Skin of body (tissue), 2 donors: Measurements from ENCODE around the gene CSNK1D. TPM values are rescaled to one million over a fixed set of nuclear protein-coding genes. Genes with fewer than 3 reads are reported as not detected.
"Not testable (repeated sequence)": the region's sequence is repeated elsewhere in the genome, so short reads cannot be mapped to it uniquely, and the experiment has no call there.

Experiments used
- DNase-seq: peaks from one replicate; lab custom pipeline; 2025; lab: John Stamatoyannopoulos, UW
- total RNA-seq: library from RNA; depleted of rRNA; stranded (reverse); fragments of >200 nt; gene quantifications from one replicate; pipeline ENCODE4 v1.2.3, GENCODE V29; 2014

Gene CSNK1D
- total RNA-seq, 1 donor from 2014 or later, result 40.5 TPM

GRCh38 chr17:82195675-82196672 is 77.5 kb downstream of the CSNK1D start:
- no peak for DNase-seq

- no peak for DNase-seq
Observed at GRCh38 chr17:82194765-82195164, 78.7 kb downstream of the CSNK1D start.

- no peak for DNase-seq
Observed at GRCh38 chr17:82193520-82194220, 79.8 kb downstream of the CSNK1D start.

GRCh38 chr17:82193050-82193449 is 80.5 kb downstream of the CSNK1D start:
- DNase-seq, result not testable (repeated sequence)

Other genes starting within 250 kb of the CSNK1D start
- 15.6 TPM for gene RAC3, start 242.0 kb downstream of the CSNK1D start, total RNA-seq
- 33.4 TPM for gene DCXR, start 236.0 kb downstream of the CSNK1D start, total RNA-seq
- gene RFNG, start 221.9 kb downstream of the CSNK1D start, total RNA-seq, result 19.3 TPM
- 35.5 TPM for gene GPS1, start 221.8 kb downstream of the CSNK1D start, total RNA-seq
- 35.7 TPM for gene DUS1L, start 207.9 kb downstream of the CSNK1D start, total RNA-seq
- 262 TPM for gene FASN, start 175.5 kb downstream of the CSNK1D start, total RNA-seq
- gene CCDC57, start 60.9 kb downstream of the CSNK1D start, total RNA-seq, result 22.6 TPM
- gene SLC16A3, start 44.7 kb downstream of the CSNK1D start, total RNA-seq, result 16.3 TPM
- 0.30 TPM for gene CD7, start 43.9 kb upstream of the CSNK1D start, total RNA-seq
- 11.7 TPM for gene SECTM1, start 60.1 kb upstream of the CSNK1D start, total RNA-seq
- gene TEX19, start 85.5 kb upstream of the CSNK1D start, total RNA-seq, result not detected
- gene UTS2R, start 98.1 kb upstream of the CSNK1D start, total RNA-seq, result 0.20 TPM
- gene HEXD, start 144.6 kb upstream of the CSNK1D start, total RNA-seq, result 14.8 TPM
- 13.5 TPM for gene OGFOD3, start 144.9 kb upstream of the CSNK1D start, total RNA-seq
- gene CYBC1, start 177.1 kb upstream of the CSNK1D start, total RNA-seq, result 24.8 TPM
- 36.0 TPM for gene NARF, start 185.0 kb upstream of the CSNK1D start, total RNA-seq
- gene FOXK2, start 246.0 kb upstream of the CSNK1D start, total RNA-seq, result 25.4 TPM